H7 (cell line): ENCODE data around the gene LDLRAD4. TPM values are rescaled to one million over a fixed set of nuclear protein-coding genes. Genes with fewer than 3 reads are reported as not detected.
A peak's percentile ranks its signal among the peaks of the same experiment; 100 is the strongest.

Experiments
- DNase-seq: peaks from one replicate; pipeline ENCODE4 v3.0.0; 2012
- H3K27me3 ChIP-seq: 2 replicates; pipeline ENCODE4 v1.6.0; 2011; ENCODE audit warnings: mild to moderate bottlenecking, low read length; ENCODE audit not compliant: control insufficient read depth, insufficient read depth
- H3K36me3 ChIP-seq: replicated peaks from 2 replicates; pipeline ENCODE4 v1.5.1; 2011; ENCODE audit warnings: low read length; ENCODE audit not compliant: control insufficient read depth, insufficient read depth
- H3K4me3 ChIP-seq: 2 replicates; pipeline ENCODE4 v1.5.1; 2011; ENCODE audit warnings: low read depth, mild to moderate bottlenecking, control low read depth, low read length, moderate library complexity; ENCODE audit not compliant: insufficient read depth
- total RNA-seq: library from RNA; depleted of rRNA; stranded (reverse); fragments of >200 nt; shearing (Covaris generic); gene quantifications from 2 replicates; pipeline ENCODE4 v1.2.3, GENCODE V29; 2014

LDLRAD4 gene
- total RNA-seq, 1 experiment from 2014 or later = 21.0 TPM

- Histone ChIP-seq H3K4me3 (no peak overlapping the region), H3K36me3 (no peaks in the 10 kb centered on the region), H3K27me3 (no peaks in the 10 kb centered on the region)
- peak; percentile 57 for DNase-seq
These were observed 157.0 kb downstream of the LDLRAD4 start for GRCh38 chr18:13375302-13376255.

DNA sequence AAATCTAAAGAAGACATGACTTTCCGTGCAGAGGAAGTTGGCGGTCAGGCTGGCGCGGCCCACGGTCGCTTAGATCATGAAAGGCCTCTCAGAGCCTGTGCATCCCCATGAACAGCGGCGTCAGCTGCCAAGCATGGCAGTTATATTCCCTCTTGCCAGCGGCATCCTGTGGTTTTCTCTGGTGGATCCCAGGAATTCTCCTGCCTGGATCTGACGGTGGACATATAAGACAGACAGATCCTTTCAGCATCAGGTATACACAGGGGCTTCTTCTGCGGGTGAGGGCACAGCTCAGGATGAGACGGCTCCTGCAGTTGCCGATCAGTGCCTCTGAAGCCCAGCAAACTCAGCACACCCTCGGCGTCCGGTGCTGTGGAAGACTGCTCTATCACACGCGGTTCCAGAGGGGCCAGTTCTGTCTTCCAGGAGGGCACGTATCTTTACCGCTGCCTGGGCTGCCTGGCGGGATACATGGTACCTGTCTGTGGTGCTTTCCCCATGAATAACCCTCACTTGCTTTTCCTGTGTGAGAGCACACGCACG lies 157.8 kb downstream of the LDLRAD4 start:
- peak; percentile 24 for DNase-seq

GRCh38 chr18:13376841-13377351 lies 158.3 kb downstream of the LDLRAD4 start:
- no peak for DNase-seq
- no peak overlapping the region for H3K4me3 ChIP-seq

More for the DNA sequence above, 157.8 kb downstream of the LDLRAD4 start:
- Histone ChIP-seq H3K4me3 (no peak overlapping the region), H3K27me3 (no peaks in the 10 kb centered on the region), H3K36me3 (no peaks in the 10 kb centered on the region)

GRCh38 chr18:13377496-13377895 lies 158.9 kb downstream of the LDLRAD4 start:
- no peaks in the 10 kb centered on the region for H3K36me3 ChIP-seq
- H3K4me3 ChIP-seq = no peak overlapping the region
- DNase-seq = peak; percentile 20
- H3K27me3 ChIP-seq = no peaks in the 10 kb centered on the region

More at GRCh38 chr18:13376841-13377351, 158.3 kb downstream of the LDLRAD4 start:
- no peaks in the 10 kb centered on the region for H3K36me3 ChIP-seq
- no peaks in the 10 kb centered on the region for H3K27me3 ChIP-seq

- Histone ChIP-seq H3K36me3 (no peaks in the 10 kb centered on the region), H3K4me3 (no peak overlapping the region), H3K27me3 (no peaks in the 10 kb centered on the region)
- DNase-seq = no peak
These were observed 159.6 kb downstream of the LDLRAD4 start for GRCh38 chr18:13378150-13378549.

- H3K4me3 ChIP-seq = no peak overlapping the region
- no peak for DNase-seq
- no peaks in the 10 kb centered on the region for H3K27me3 ChIP-seq
- no peaks in the 10 kb centered on the region for H3K36me3 ChIP-seq
These were observed 160.7 kb downstream of the LDLRAD4 start for GRCh38 chr18:13379062-13379865.

DNA sequence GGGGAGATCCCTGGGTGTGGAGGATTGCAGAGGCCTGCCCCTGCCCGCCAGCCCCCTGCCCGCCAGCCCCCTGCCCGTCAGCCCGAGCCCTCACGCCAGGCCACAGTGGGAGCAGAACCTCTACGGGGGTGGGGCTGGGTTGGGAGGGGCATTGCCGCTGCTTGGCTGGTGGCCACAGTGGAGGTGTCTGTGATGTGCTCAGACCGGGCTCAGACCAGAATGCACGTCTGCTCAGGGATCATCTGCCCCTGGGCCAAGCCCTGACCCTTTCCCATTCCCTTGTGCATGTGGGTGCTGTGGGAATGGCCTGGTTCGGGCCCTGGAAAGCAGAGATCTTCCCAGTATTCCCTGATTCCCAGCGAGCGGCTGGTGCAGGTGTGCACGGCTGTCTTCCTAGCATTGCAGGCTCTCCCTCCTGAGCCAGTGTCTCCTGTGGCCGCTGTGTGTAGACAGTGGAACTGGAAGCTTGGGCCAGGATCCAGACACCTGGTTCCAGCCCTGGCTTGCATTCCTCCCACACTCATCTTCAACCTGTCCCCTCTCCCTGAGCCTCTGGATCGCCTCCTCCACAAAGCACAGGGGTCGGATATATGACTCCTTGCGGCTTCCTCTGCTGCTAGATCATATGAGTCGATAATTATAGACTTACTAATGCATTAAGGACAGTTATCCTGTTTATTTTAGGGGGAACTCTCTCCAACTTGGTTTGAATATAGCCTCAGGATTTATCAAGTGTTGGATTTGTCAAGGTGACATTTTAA lies 161.6 kb downstream of the LDLRAD4 start:
- no peaks in the 10 kb centered on the region for H3K36me3 ChIP-seq
- DNase-seq = no peak
- H3K4me3 ChIP-seq = no peak overlapping the region
- no peaks in the 10 kb centered on the region for H3K27me3 ChIP-seq

DNA sequence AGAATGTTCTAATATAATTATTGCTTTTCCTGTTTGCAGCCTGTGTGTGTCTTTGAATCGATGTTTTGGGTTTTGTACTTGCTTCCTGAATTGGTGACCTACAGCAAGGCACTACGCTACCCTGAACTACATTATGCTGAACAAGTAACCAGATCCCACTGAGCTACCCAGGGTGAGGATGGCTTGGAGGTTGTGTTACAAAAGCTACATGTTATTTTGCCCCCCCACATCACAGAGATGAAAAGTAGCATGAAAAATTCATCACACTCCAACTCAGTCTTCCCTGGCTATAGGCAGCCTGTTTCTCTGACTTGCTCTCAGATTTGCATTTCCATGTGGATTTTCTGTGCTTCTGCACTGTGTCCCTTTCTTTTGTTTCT lies 162.1 kb downstream of the LDLRAD4 start:
- no peak for DNase-seq
- Histone ChIP-seq H3K27me3 (no peaks in the 10 kb centered on the region), H3K36me3 (no peaks in the 10 kb centered on the region), H3K4me3 (no peak overlapping the region)

DNA sequence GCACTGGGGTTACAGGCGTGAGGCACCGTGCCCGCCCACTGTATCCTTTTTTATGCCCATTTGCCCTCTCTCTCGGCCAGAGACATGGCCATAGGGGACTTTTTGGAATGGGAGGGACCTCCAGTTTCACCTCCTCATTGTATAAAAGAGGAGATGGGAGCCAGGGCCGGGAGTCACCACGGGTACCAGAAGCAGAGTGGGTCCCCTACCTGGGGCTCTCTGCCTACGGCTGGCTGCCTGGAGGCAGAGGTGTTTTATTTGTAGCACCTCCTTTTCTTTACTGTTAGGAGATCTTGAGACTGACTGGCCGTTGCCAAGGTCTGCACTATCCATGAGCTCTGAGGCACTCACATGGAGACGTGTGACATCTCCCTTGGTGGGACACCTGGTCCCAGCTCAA lies 162.8 kb downstream of the LDLRAD4 start:
- Histone ChIP-seq H3K36me3 (no peaks in the 10 kb centered on the region), H3K4me3 (no peak overlapping the region), H3K27me3 (no peaks in the 10 kb centered on the region)
- no peak for DNase-seq

GRCh38 chr18:13381944-13382365 lies 163.4 kb downstream of the LDLRAD4 start:
- no peak for DNase-seq
- no peaks in the 10 kb centered on the region for H3K36me3 ChIP-seq
- no peaks in the 10 kb centered on the region for H3K27me3 ChIP-seq
- H3K4me3 ChIP-seq = no peak overlapping the region

DNA sequence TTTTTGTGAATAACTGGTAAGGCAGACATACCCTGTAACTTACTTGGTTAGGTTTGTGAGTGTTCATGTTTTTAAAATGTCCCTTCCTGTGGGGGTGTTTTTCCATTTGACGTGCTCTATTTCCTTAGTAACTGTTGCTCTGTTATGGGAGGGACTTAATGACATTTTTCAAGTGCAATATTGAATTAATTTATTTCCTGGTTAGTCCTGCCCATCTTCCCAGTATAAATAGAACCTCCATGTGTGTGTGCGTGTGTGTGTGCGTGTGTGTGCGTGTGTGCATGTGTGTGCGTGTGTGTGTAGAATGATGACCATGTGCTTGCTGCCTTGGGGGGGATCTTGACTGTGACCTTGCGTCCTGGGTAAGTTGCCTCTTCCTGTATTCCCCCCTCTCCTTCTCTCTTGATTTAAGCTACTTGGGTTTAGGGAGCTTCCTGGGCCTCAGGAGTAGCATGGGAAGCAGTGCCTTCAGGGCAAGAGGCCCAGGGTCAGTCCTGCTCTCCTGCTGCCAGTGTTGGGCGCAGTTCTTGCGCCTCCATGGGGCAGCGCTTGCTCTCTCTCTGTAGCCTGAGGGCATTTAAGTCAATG lies 163.9 kb downstream of the LDLRAD4 start:
- H3K4me3 ChIP-seq = no peak overlapping the region
- no peaks in the 10 kb centered on the region for H3K36me3 ChIP-seq
- no peak for DNase-seq

DNA sequence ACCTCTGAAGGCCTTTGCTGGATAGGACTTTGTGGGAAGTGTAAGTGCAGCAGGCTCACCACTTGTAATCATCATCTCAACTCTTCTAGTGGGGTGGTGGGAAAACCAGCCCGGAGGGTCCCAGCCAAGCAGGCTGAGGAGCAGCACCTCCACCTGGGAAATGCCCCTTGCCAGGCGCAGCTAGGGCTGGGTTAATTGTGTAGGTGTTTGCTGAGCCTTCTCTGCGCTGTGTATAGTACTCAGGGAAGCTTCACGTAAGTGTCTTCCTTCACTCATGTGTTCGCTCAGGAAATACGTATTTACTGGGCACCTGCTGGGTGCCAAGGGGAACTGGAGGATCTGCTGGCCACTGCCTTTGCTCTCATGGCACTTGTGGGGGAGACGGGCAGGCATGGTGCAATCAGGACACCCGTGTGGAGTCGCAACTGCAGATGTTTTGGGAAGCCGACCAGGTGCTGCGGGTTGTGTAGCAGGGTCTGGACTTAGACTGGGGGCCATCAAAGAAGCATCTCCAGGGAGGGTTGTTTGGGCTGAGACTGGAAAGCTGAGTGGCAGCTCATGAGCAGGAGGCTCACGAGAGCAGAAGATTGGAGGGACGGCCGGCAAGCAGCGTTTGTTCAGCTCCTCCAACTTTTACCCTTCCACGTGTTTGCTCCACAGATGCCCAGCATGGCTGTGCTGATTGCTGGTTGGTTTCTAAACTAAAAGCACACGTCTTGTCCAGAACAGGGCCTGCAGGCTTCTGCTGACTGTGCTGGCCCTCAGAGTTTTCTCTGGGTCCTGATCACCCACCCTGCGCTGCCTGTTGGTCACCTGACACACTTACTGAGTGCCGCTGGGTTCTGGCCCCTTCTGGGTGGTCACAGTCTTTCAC lies 164.6 kb downstream of the LDLRAD4 start:
- Histone ChIP-seq H3K4me3 (no peak overlapping the region), H3K27me3 (no peaks in the 10 kb centered on the region), H3K36me3 (no peaks in the 10 kb centered on the region)
- DNase-seq = no peak

More for the DNA sequence above, 163.9 kb downstream of the LDLRAD4 start:
- no peaks in the 10 kb centered on the region for H3K27me3 ChIP-seq
